IMR-90 (cell line): ENCODE measurements around the gene GAS5. TPM values are rescaled to one million over a fixed set of nuclear protein-coding genes. Genes with fewer than 3 reads are reported as not detected.

ENCODE experiments used
- ATAC-seq: fragments of 200-7000 bp; cut with Tn5 transposase; 2 replicates; pipeline ENCODE4 v1.9.1; 2020; ENCODE audit warnings: low read depth, mild to moderate bottlenecking, moderate library complexity
- BruUV-seq: library from RNA; stranded (reverse); fragments of 400-500 nt; replicated peaks from 2 replicates; lab custom pipeline; 2021; lab: Mats Ljungman, UMichigan
- CTCF ChIA-PET: fragments of 300-600 bp; formaldehyde crosslinking; extraction: SDS; loops from one replicate; lab custom pipeline; 2021; ENCODE audit warnings: antibody characterized with exemption; lab: Yijun Ruan, JAX
- POLR2A ChIA-PET: fragments of 300-600 bp; sonication (Branson Sonifier 250); formaldehyde crosslinking; loops from one replicate; lab custom pipeline; 2022; ENCODE audit warnings: antibody characterized with exemption; ENCODE audit not compliant: unreplicated experiment; lab: Charles Lee
- DNase-seq: peaks from one replicate; pipeline ENCODE4 v3.0.0; 2013
- H2AFZ ChIP-seq: replicated peaks from 2 replicates; pipeline ENCODE3; 2013; ENCODE audit warnings: low read length, mild to moderate bottlenecking; ENCODE audit not compliant: poor library complexity
- H2AK5ac ChIP-seq: 2 replicates; pipeline ENCODE4 v1.6.1; 2013; ENCODE audit warnings: low read depth, low read length, inconsistent platforms
- H2AK9ac ChIP-seq: replicated peaks from 2 replicates; pipeline ENCODE3; 2013; ENCODE audit warnings: mild to moderate bottlenecking, low read depth, low read length, moderate library complexity; ENCODE audit not compliant: poor library complexity
- H2BK120ac ChIP-seq: 2 replicates; pipeline ENCODE4 v1.6.1; 2013; ENCODE audit warnings: low read depth, low read length, inconsistent platforms
- H2BK15ac ChIP-seq: 3 replicates; pipeline ENCODE4 v1.6.1; 2013; ENCODE audit warnings: low read depth, low read length, inconsistent platforms
- H2BK20ac ChIP-seq: 2 replicates; pipeline ENCODE4 v1.6.1; 2013; ENCODE audit warnings: low read depth, mild to moderate bottlenecking, inconsistent platforms, low read length, moderate library complexity
- H2BK5ac ChIP-seq: 2 replicates; pipeline ENCODE4 v1.6.1; 2013; ENCODE audit warnings: mild to moderate bottlenecking, low read depth, low read length, inconsistent platforms; ENCODE audit not compliant: poor library complexity, severe bottlenecking
- H3K14ac ChIP-seq: replicated peaks from 2 replicates; pipeline ENCODE4 v1.6.1; 2013; ENCODE audit warnings: low read depth, low read length, inconsistent platforms
- H3K18ac ChIP-seq: 2 replicates; pipeline ENCODE4 v1.6.1; 2013; ENCODE audit warnings: low read depth, low read length, control low read depth
- H3K23ac ChIP-seq: 2 replicates; pipeline ENCODE4 v1.6.1; 2013; ENCODE audit warnings: low read depth, low read length, inconsistent platforms
- H3K27ac ChIP-seq: 2 replicates; pipeline ENCODE4 v1.5.1; 2013; ENCODE audit warnings: mild to moderate bottlenecking, control low read depth, low read length; ENCODE audit not compliant: insufficient read depth
- H3K27me3 ChIP-seq: 2 replicates; pipeline ENCODE4 v1.6.1; 2013; ENCODE audit warnings: low read length; ENCODE audit not compliant: control insufficient read depth, insufficient read depth
- H3K36me3 ChIP-seq: 2 replicates; pipeline ENCODE4 v1.6.1; 2013; ENCODE audit warnings: low read length, mixed read lengths; ENCODE audit not compliant: control insufficient read depth, insufficient read depth
- H3K4ac ChIP-seq: 2 replicates; pipeline ENCODE4 v1.6.1; 2013; ENCODE audit warnings: low read depth, low read length, inconsistent platforms
- H3K4me1 ChIP-seq: 2 replicates; pipeline ENCODE4 v1.6.1; 2013; ENCODE audit warnings: low read length, mixed read lengths; ENCODE audit not compliant: control insufficient read depth, insufficient read depth
- H3K4me2 ChIP-seq: 2 replicates; pipeline ENCODE4 v1.6.1; 2013; ENCODE audit warnings: low read depth, mild to moderate bottlenecking, control low read depth, low read length, moderate library complexity
- H3K4me3 ChIP-seq: 2 replicates; pipeline ENCODE4 v1.5.1; 2013; ENCODE audit warnings: low read depth, mild to moderate bottlenecking, control low read depth, low read length, moderate library complexity; ENCODE audit not compliant: insufficient read depth
- H3K56ac ChIP-seq: 2 replicates; pipeline ENCODE4 v1.6.1; 2013; ENCODE audit warnings: low read length, inconsistent platforms; ENCODE audit not compliant: insufficient read depth; ENCODE audit errors: extremely low read depth
- H3K79me1 ChIP-seq, 2 experiments: 2 replicates each; pipeline ENCODE4 v1.6.1; 2013; ENCODE audit warnings: low read length in 2 of 2, inconsistent platforms in 1 of 2, low read depth in 1 of 2
- H3K9ac ChIP-seq: 2 replicates; pipeline ENCODE4 v1.6.1; 2013; ENCODE audit warnings: low read depth, low read length, control low read depth
- H3K9me1 ChIP-seq: 2 replicates; pipeline ENCODE4 v1.6.1; 2013; ENCODE audit warnings: low read length, inconsistent platforms; ENCODE audit not compliant: insufficient read depth
- H3K9me3 ChIP-seq: 2 replicates; pipeline ENCODE4 v1.6.1; 2013; ENCODE audit warnings: low read length; ENCODE audit not compliant: control insufficient read depth, insufficient read depth
- H4K20me1 ChIP-seq: 2 replicates; pipeline ENCODE4 v1.6.1; 2013; ENCODE audit warnings: low read length, inconsistent platforms; ENCODE audit not compliant: insufficient read depth
- H4K5ac ChIP-seq: 2 replicates; pipeline ENCODE4 v1.6.1; 2013; ENCODE audit warnings: mild to moderate bottlenecking, low read depth, low read length, control low read depth
- H4K8ac ChIP-seq, 2 experiments: 2 replicates each; pipeline ENCODE4 v1.6.1; 2013; ENCODE audit warnings: low read depth in 2 of 2, low read length in 2 of 2, control low read depth in 1 of 2, inconsistent platforms in 1 of 2
- H4K91ac ChIP-seq: 2 replicates; pipeline ENCODE4 v1.6.1; 2013; ENCODE audit warnings: low read depth, low read length, inconsistent platforms; ENCODE audit not compliant: insufficient read depth
- BHLHE40 ChIP-seq: fragments of 150-350 bp; IDR thresholded peaks from 2 replicates; pipeline ENCODE4 v1.6.1; 2016; ENCODE audit warnings: mild to moderate bottlenecking, low read depth, low read length
- CEBPB ChIP-seq: IDR thresholded peaks from 2 replicates; pipeline ENCODE4 v1.6.1; 2012; ENCODE audit warnings: low read depth, low read length, improper control_type of control experiment
- CHD1 ChIP-seq: IDR thresholded peaks from 2 replicates; pipeline ENCODE4 v1.6.1; 2012; ENCODE audit warnings: low read depth, low read length, improper control_type of control experiment
- FOS ChIP-seq: fragments of 150-350 bp; IDR thresholded peaks from 2 replicates; pipeline ENCODE4 v1.6.1; 2016; ENCODE audit warnings: low read depth, low read length
- MAFK ChIP-seq: IDR thresholded peaks from 2 replicates; pipeline ENCODE4 v1.6.1; 2012; ENCODE audit warnings: low read depth, low read length, improper control_type of control experiment
- MAZ ChIP-seq: IDR thresholded peaks from 2 replicates; pipeline ENCODE4 v1.6.1; 2012; ENCODE audit warnings: low read depth, mild to moderate bottlenecking, low read length, improper control_type of control experiment, moderate library complexity, borderline replicate concordance
- MXI1 ChIP-seq: IDR thresholded peaks from 2 replicates; pipeline ENCODE4 v1.6.1; 2012; ENCODE audit warnings: low read depth, mild to moderate bottlenecking, low read length, moderate library complexity, borderline replicate concordance
- NFE2L2 ChIP-seq: fragments of 150-350 bp; IDR thresholded peaks from 2 replicates; pipeline ENCODE4 v1.6.1; 2016; ENCODE audit warnings: low read depth, mild to moderate bottlenecking, low read length
- POLR2A ChIP-seq: IDR thresholded peaks from 2 replicates; pipeline ENCODE4 v1.6.1; 2012; ENCODE audit warnings: mild to moderate bottlenecking, low read depth, low read length
- RAD21 ChIP-seq: IDR thresholded peaks from 2 replicates; pipeline ENCODE4 v1.6.1; 2012; ENCODE audit warnings: low read length, improper control_type of control experiment
- RCOR1 ChIP-seq: IDR thresholded peaks from 2 replicates; pipeline ENCODE4 v1.6.1; 2012; ENCODE audit warnings: mild to moderate bottlenecking, low read length, improper control_type of control experiment; ENCODE audit not compliant: insufficient replicate concordance
- RFX5 ChIP-seq: IDR thresholded peaks from 2 replicates; pipeline ENCODE4 v1.8.0; 2012; ENCODE audit warnings: low read depth, mild to moderate bottlenecking, low read length, moderate library complexity
- SMC3 ChIP-seq: fragments of 150-350 bp; IDR thresholded peaks from 2 replicates; pipeline ENCODE4 v1.6.1; 2016; ENCODE audit warnings: low read depth, mild to moderate bottlenecking, antibody characterized with exemption, low read length, moderate library complexity
- WGBS, 2 experiments: methylation state at CpG; one replicate each; pipeline versions ENCODE4 v1.1.5 to v1.1.7; 2013; ENCODE audit warnings: missing lambda C conversion rate in 2 of 2; ENCODE audit not compliant: insufficient read length in 1 of 2; ENCODE audit errors: extremely low coverage in 2 of 2; 5-methylcytosine and 5-hydroxymethylcytosine counted together
- dilution Hi-C: fragments of 300-500 bp; cut with HindIII; formaldehyde crosslinking; loops from one replicate; pipeline ENCODE4 v1.14.3; 2018; ENCODE audit warnings: low sequenced_read_pairs; ENCODE audit not compliant: unreplicated experiment
- in situ Hi-C: fragments of 300-500 bp; cut with MboI; formaldehyde crosslinking; loops from 3 replicates; pipeline ENCODE4 v1.14.3; 2019; ENCODE audit warnings: low sequenced_read_pairs, inconsistent platforms, mixed read lengths
- intact Hi-C: fragments of 100-400 bp; cut with micrococcal nuclease; formaldehyde crosslinking; loops from 2 replicates; pipeline ENCODE4 v1.10.0; 2022
- polyA plus RNA-seq, 3 experiments: library from polyadenylated mRNA; depleted of rRNA; stranded (reverse); fragments of >200 nt; gene quantifications; 2 replicates each; pipeline ENCODE4 v1.2.3, GENCODE V29; 2012; ENCODE audit warnings: low replicate concordance in 1 of 3
- total RNA-seq: library from RNA; depleted of rRNA; stranded (reverse); fragments of >200 nt; gene quantifications from 2 replicates; pipeline ENCODE4 v1.2.3, GENCODE V29; 2012
- TF ChIP-seq, protein P1 (sequence below): fragments of 150-350 bp; IDR thresholded peaks from 2 replicates; pipeline ENCODE4 v1.6.1; 2017; ENCODE audit warnings: mild to moderate bottlenecking, antibody characterized with exemption, low read length, low read depth
- TF ChIP-seq, protein P2 (sequence below): fragments of 150-350 bp; IDR thresholded peaks from 2 replicates; pipeline ENCODE4 v1.6.1; 2016; ENCODE audit warnings: low read depth, mild to moderate bottlenecking, low read length, moderate library complexity, borderline replicate concordance
- TF ChIP-seq, protein P3 (sequence below): conservative IDR thresholded peaks from 2 replicates; pipeline ENCODE4 v1.5.1; 2012; ENCODE audit warnings: mild to moderate bottlenecking, low read depth, low read length, improper control_type of control experiment

The GAS5 gene
- total and polyA plus RNA-seq, 2 of the 4 experiments (the other 2 are of a cell fraction) = 380 to 737 TPM

DNA sequence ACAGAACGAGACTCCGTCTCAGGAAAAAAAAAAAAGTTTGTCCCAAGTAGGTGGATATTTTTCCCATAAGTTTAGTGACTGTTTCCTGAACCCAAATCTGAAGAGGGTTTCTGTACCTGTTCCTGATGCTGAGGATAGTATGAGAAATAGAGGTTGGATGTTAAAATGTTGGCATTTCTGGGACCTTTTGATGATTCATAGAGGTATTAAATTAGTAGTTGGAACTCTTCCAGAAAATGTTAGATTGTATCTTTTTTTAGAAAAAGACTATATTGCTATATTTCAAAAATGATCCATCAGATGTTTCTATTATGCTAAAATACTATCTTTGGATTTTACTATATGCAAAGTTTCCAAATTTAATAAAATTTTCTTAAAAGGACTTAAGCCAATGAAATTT lies 40.2 kb downstream of the GAS5 start:
- POLR2A ChIA-PET = no interaction called here

More for the DNA sequence above, 40.2 kb downstream of the GAS5 start:
- in situ Hi-C loops (loop anchor here (10.0 kb wide), 2 partner anchors 393 to 1083 kb away; no protein-coding TSS in a partner anchor), dilution Hi-C loops (no loop called here), intact Hi-C loops (no loop called here)
- peaks cover 2% of the 10 kb centered on the region; the same call in 1 of the 2 replicates for H3K4me1 ChIP-seq
- H2AFZ ChIP-seq = no peak overlapping the region
- H3K79me1 ChIP-seq = peaks cover 6 to 26% of the 10 kb centered on the region in 2 experiments; a peak in 3 of 4 replicates
- WGBS, 2 experiments = 90% methylated on average over 2 of the region's 2 CpGs; no CpG with 5 or more reads in 1 of the 2 experiments
- H4K20me1 ChIP-seq = no peaks in the 10 kb centered on the region
- no peak for DNase-seq
- no peak overlapping the region for H2BK20ac ChIP-seq
- H3K27ac ChIP-seq = no peak overlapping the region
- H2BK120ac ChIP-seq = no peak overlapping the region
- CTCF ChIA-PET = no interaction called here
- H3K23ac ChIP-seq = no peak overlapping the region
- H3K4ac ChIP-seq = no peak overlapping the region
- H3K27me3 ChIP-seq = no peaks in the 10 kb centered on the region
- ATAC-seq = no peak
- TF ChIP-seq RAD21 = no peak
- no peak for TF ChIP-seq SMC3
- TF ChIP-seq, protein P1, sequence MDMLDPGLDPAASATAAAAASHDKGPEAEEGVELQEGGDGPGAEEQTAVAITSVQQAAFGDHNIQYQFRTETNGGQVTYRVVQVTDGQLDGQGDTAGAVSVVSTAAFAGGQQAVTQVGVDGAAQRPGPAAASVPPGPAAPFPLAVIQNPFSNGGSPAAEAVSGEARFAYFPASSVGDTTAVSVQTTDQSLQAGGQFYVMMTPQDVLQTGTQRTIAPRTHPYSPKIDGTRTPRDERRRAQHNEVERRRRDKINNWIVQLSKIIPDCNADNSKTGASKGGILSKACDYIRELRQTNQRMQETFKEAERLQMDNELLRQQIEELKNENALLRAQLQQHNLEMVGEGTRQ = no peak
- TF ChIP-seq, protein P2, sequence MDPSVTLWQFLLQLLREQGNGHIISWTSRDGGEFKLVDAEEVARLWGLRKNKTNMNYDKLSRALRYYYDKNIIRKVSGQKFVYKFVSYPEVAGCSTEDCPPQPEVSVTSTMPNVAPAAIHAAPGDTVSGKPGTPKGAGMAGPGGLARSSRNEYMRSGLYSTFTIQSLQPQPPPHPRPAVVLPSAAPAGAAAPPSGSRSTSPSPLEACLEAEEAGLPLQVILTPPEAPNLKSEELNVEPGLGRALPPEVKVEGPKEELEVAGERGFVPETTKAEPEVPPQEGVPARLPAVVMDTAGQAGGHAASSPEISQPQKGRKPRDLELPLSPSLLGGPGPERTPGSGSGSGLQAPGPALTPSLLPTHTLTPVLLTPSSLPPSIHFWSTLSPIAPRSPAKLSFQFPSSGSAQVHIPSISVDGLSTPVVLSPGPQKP = no peak
- no peak for TF ChIP-seq MXI1
- TF ChIP-seq, protein P3, sequence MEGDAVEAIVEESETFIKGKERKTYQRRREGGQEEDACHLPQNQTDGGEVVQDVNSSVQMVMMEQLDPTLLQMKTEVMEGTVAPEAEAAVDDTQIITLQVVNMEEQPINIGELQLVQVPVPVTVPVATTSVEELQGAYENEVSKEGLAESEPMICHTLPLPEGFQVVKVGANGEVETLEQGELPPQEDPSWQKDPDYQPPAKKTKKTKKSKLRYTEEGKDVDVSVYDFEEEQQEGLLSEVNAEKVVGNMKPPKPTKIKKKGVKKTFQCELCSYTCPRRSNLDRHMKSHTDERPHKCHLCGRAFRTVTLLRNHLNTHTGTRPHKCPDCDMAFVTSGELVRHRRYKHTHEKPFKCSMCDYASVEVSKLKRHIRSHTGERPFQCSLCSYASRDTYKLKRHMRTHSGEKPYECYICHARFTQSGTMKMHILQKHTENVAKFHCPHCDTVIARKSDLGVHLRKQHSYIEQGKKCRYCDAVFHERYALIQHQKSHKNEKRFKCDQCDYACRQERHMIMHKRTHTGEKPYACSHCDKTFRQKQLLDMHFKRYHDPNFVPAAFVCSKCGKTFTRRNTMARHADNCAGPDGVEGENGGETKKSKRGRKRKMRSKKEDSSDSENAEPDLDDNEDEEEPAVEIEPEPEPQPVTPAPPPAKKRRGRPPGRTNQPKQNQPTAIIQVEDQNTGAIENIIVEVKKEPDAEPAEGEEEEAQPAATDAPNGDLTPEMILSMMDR = no peak
- TF ChIP-seq POLR2A = no peak
- TF ChIP-seq FOS = no peak
- no peak for TF ChIP-seq MAZ
- no peak for TF ChIP-seq CHD1
- TF ChIP-seq BHLHE40 = no peak
- TF ChIP-seq RCOR1 = no peak
- no peak for TF ChIP-seq MAFK
- no peak for TF ChIP-seq NFE2L2
- TF ChIP-seq RFX5 = no peak
- TF ChIP-seq CEBPB = no peak
- H3K4me2 ChIP-seq = no peak overlapping the region
- no peak overlapping the region for H2AK5ac ChIP-seq
- no peak overlapping the region for H2BK5ac ChIP-seq
- H2AK9ac ChIP-seq = no peak overlapping the region
- H4K8ac ChIP-seq = no peak overlapping the region
- no peak overlapping the region for H3K18ac ChIP-seq
- no peak overlapping the region for H3K9ac ChIP-seq
- H3K4me3 ChIP-seq = no peak overlapping the region
- no peak overlapping the region for H4K91ac ChIP-seq
- H2BK15ac ChIP-seq = no peak overlapping the region
- no peak overlapping the region for H4K5ac ChIP-seq
- H3K14ac ChIP-seq = no peak overlapping the region
- H3K9me3 ChIP-seq = no peaks in the 10 kb centered on the region
- no TSS peak for BruUV-seq
- no peak overlapping the region for H3K56ac ChIP-seq
- H3K36me3 ChIP-seq = peaks cover 7% of the 10 kb centered on the region
- H3K9me1 ChIP-seq = no peaks in the 10 kb centered on the region
